Measurements from ENCODE around the gene NCR1.
"Not testable (repeated sequence)": the region's sequence is repeated elsewhere in the genome, so short reads cannot be mapped to it uniquely, and the experiment has no call there.

NCR1 gene

GRCh38 chr19:54949412-54949811 lies 43.5 kb downstream of the NCR1 start:
- Histone ChIP-seq H3K4me1 (ENCODE audit: low read length) (peaks cover 9% of the 10 kb centered on the region; the same call in 1 of the 2 replicates), H3F3A (ENCODE audit: insufficient read depth, low read length) (no peaks in the 10 kb centered on the region), H3K79me2 (ENCODE audit: low read length) (no peaks in the 10 kb centered on the region), H3K4me3 (ENCODE audit: low read length) (no peak overlapping the region), H3K36me3 (replicated peaks; ENCODE audit: insufficient read depth, low read length) (no peaks in the 10 kb centered on the region), H3K4me2 (ENCODE audit: low read depth, low read length) (0 out of 2 replicates have a peak overlapping the region, but pooled peaks have one; percentile 22), H3K9me3 (replicated peaks; ENCODE audit: insufficient read depth, low read length) (no peaks in the 10 kb centered on the region), H3K27ac (ENCODE audit: low read length) (peak overlapping the region; percentile 8; the same call in 1 of the 2 replicates), H3K9ac (ENCODE audit: low read length) (no peak overlapping the region), H3K9me2 (replicated peaks; ENCODE audit: insufficient read depth, low read length) (no peaks in the 10 kb centered on the region), H2AFZ (ENCODE audit: low read length) (no peak overlapping the region; the same call in 1 of the 2 replicates), H3K27me3 (replicated peaks; ENCODE audit: insufficient read depth, low read length) (0 out of 2 replicates have a peak, but pooled peaks cover 11% of the 10 kb centered on the region), H4K20me1 (ENCODE audit: insufficient read depth, low read length) (no peaks in the 10 kb centered on the region)
- no peak for TF ChIP-seq EZH2phosphoT487 (IDR thresholded peaks at IDR 0.05; ENCODE audit: low read length)
- TF ChIP-seq EZH2 (optimal IDR thresholded peaks at IDR 0.05; ENCODE audit: low read depth, low read length) = no peak
- TF ChIP-seq, protein P1, sequence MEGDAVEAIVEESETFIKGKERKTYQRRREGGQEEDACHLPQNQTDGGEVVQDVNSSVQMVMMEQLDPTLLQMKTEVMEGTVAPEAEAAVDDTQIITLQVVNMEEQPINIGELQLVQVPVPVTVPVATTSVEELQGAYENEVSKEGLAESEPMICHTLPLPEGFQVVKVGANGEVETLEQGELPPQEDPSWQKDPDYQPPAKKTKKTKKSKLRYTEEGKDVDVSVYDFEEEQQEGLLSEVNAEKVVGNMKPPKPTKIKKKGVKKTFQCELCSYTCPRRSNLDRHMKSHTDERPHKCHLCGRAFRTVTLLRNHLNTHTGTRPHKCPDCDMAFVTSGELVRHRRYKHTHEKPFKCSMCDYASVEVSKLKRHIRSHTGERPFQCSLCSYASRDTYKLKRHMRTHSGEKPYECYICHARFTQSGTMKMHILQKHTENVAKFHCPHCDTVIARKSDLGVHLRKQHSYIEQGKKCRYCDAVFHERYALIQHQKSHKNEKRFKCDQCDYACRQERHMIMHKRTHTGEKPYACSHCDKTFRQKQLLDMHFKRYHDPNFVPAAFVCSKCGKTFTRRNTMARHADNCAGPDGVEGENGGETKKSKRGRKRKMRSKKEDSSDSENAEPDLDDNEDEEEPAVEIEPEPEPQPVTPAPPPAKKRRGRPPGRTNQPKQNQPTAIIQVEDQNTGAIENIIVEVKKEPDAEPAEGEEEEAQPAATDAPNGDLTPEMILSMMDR (IDR thresholded peaks at IDR 0.05; ENCODE audit: low read length) = no peak
- peak; percentile 75 for DNase-seq

DNA sequence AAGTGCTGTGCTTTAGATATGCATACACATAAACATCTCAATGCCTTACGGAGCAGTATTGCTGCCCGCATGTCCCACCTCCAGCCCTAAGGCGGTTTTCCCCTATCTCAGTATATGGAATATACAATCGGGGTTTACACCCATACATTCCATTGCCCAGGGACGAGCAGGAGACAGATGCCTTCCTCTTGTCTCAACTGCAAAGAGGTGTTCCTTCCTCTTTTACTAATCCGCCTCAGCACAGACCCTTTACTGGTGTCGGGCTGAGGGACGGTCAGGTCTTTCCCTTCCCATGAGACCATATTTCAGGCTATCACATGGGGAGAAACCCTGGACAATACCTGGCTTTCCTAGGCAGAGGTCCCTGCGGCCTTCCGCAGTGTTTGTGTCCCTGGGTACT lies 44.6 kb downstream of the NCR1 start:
- H3K27ac ChIP-seq (ENCODE audit: low read length); H3K4me2 ChIP-seq (ENCODE audit: low read depth, low read length); H2AFZ ChIP-seq (ENCODE audit: low read length); H3K36me3 ChIP-seq (replicated peaks; ENCODE audit: insufficient read depth, low read length); DNase-seq; H4K20me1 ChIP-seq (ENCODE audit: insufficient read depth, low read length); H3K79me2 ChIP-seq (ENCODE audit: low read length); H3K4me3 ChIP-seq (ENCODE audit: low read length); H3K9ac ChIP-seq (ENCODE audit: low read length); H3F3A ChIP-seq (ENCODE audit: insufficient read depth, low read length); H3K9me2 ChIP-seq (replicated peaks; ENCODE audit: insufficient read depth, low read length); H3K9me3 ChIP-seq (replicated peaks; ENCODE audit: insufficient read depth, low read length); H3K4me1 ChIP-seq (ENCODE audit: low read length): not testable (repeated sequence)
- H3K27me3 ChIP-seq (replicated peaks; ENCODE audit: insufficient read depth, low read length) = 0 out of 2 replicates have a peak, but pooled peaks cover 11% of the 10 kb centered on the region

- Histone ChIP-seq H2AFZ (ENCODE audit: low read length) (no peak overlapping the region), H4K20me1 (ENCODE audit: insufficient read depth, low read length) (no peaks in the 10 kb centered on the region), H3K9ac (ENCODE audit: low read length) (no peak overlapping the region), H3K27ac (ENCODE audit: low read length) (no peak overlapping the region), H3K27me3 (replicated peaks; ENCODE audit: insufficient read depth, low read length) (0 out of 2 replicates have a peak, but pooled peaks cover 11% of the 10 kb centered on the region), H3K9me2 (replicated peaks; ENCODE audit: insufficient read depth, low read length) (no peaks in the 10 kb centered on the region), H3K79me2 (ENCODE audit: low read length) (no peaks in the 10 kb centered on the region), H3K4me3 (ENCODE audit: low read length) (no peak overlapping the region), H3K4me1 (ENCODE audit: low read length) (peaks cover 12% of the 10 kb centered on the region), H3K36me3 (replicated peaks; ENCODE audit: insufficient read depth, low read length) (no peaks in the 10 kb centered on the region), H3F3A (ENCODE audit: insufficient read depth, low read length) (no peaks in the 10 kb centered on the region), H3K4me2 (ENCODE audit: low read depth, low read length) (no peak overlapping the region), H3K9me3 (replicated peaks; ENCODE audit: insufficient read depth, low read length) (no peaks in the 10 kb centered on the region)
- DNase-seq = no peak
- TF ChIP-seq EZH2phosphoT487 (IDR thresholded peaks at IDR 0.05; ENCODE audit: low read length) = no peak
- TF ChIP-seq, protein P1 (IDR thresholded peaks at IDR 0.05; ENCODE audit: low read length) = no peak
- TF ChIP-seq EZH2 (optimal IDR thresholded peaks at IDR 0.05; ENCODE audit: low read depth, low read length) = no peak
These were observed 46.8 kb downstream of the NCR1 start for GRCh38 chr19:54952591-54953344.

DNA sequence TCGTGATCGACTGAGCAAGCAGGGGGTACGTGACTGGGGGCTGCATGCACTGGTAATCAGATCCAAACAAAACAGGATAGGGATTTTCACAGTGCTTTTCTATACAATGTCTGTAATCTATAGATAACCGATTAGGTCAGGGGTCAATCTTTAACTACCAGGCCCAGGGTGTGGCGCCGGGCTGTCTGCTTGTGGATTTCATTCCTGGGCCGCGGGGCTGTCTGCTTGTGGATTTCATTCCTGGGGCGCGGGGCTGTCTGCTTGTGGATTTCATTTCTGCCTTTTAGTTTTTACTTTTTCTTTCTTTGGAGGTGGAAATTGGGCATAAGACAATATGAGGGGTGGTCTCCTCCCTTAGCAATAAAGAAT lies 47.4 kb downstream of the NCR1 start:
- not testable (repeated sequence) for H3K4me3 ChIP-seq (ENCODE audit: low read length); H3K9ac ChIP-seq (ENCODE audit: low read length); H3K4me2 ChIP-seq (ENCODE audit: low read depth, low read length); H3K79me2 ChIP-seq (ENCODE audit: low read length); H3K36me3 ChIP-seq (replicated peaks; ENCODE audit: insufficient read depth, low read length); H4K20me1 ChIP-seq (ENCODE audit: insufficient read depth, low read length); DNase-seq; H3K27ac ChIP-seq (ENCODE audit: low read length); H3K9me2 ChIP-seq (replicated peaks; ENCODE audit: insufficient read depth, low read length); H3F3A ChIP-seq (ENCODE audit: insufficient read depth, low read length); H2AFZ ChIP-seq (ENCODE audit: low read length); H3K9me3 ChIP-seq (replicated peaks; ENCODE audit: insufficient read depth, low read length)
- peaks cover 17% of the 10 kb centered on the region for H3K4me1 ChIP-seq (ENCODE audit: low read length)
- H3K27me3 ChIP-seq (replicated peaks; ENCODE audit: insufficient read depth, low read length) = 0 out of 2 replicates have a peak, but pooled peaks cover 11% of the 10 kb centered on the region
